Activated CD8-positive, alpha-beta memory T cell treated with anti-CD3 and anti-CD28 coated beads, Interleukin-2, amount 50 U/mL, for 4 hours (primary cell): Measurements from ENCODE around the gene ZNF443.
"Not testable (repeated sequence)": the region's sequence is repeated elsewhere in the genome, so short reads cannot be mapped to it uniquely, and the experiment has no call there.

ENCODE experiments used
- DNase-seq: peaks from one replicate; pipeline ENCODE4 v3.0.0-alpha.2; 2020

The ZNF443 gene

GRCh38 chr19:12411893-12412292, 28.9 kb downstream of the ZNF443 start:
- no peak for DNase-seq

GRCh38 chr19:12400633-12401502, 40.0 kb downstream of the ZNF443 start, which contains the start of gene ZNF799:
Gene ZNF799, minus strand, starts transcription at chr19:12401271. Its CDS starts 201 bp downstream, at chr19:12401070.
- peak; percentile 79 for DNase-seq

- DNase-seq: peak; percentile 44
These were observed 40.8 kb downstream of the ZNF443 start for GRCh38 chr19:12399901-12400632.

GRCh38 chr19:12391148-12391547, 49.7 kb downstream of the ZNF443 start:
- not testable (repeated sequence) for DNase-seq

GRCh38 chr19:12386365-12386764, 54.5 kb downstream of the ZNF443 start:
- not testable (repeated sequence) for DNase-seq

- DNase-seq: no peak
These were observed 60.4 kb downstream of the ZNF443 start for GRCh38 chr19:12380444-12380737.

GRCh38 chr19:12379732-12380443, 60.9 kb downstream of the ZNF443 start:
- no peak for DNase-seq
